WERI-Rb-1 (cell line): ENCODE results near the gene CACNA1A.

Source experiments
- DNase-seq: peaks from one replicate; pipeline ENCODE4 v3.0.0-alpha.2; 2020
- H3K27ac ChIP-seq: fragments of 250-450 bp; sonication (Bioruptor Pico); 2 replicates; pipeline ENCODE4 v1.5.1; 2020; ENCODE audit warnings: mild to moderate bottlenecking, moderate library complexity
- H3K27me3 ChIP-seq: fragments of 250-450 bp; sonication (Bioruptor Pico); 2 replicates; pipeline ENCODE4 v1.5.1; 2021; ENCODE audit warnings: mild to moderate bottlenecking, low read depth, moderate library complexity; ENCODE audit not compliant: insufficient read depth, severe bottlenecking
- H3K36me3 ChIP-seq: fragments of 250-450 bp; sonication (Bioruptor Pico); 2 replicates; pipeline ENCODE4 v1.5.1; 2020; ENCODE audit warnings: mild to moderate bottlenecking, moderate library complexity
- H3K4me3 ChIP-seq: 2 replicates; pipeline ENCODE4 v1.5.1; 2011; ENCODE audit warnings: low read depth, mild to moderate bottlenecking, control low read depth, low read length
- H3K9me3 ChIP-seq: fragments of 250-450 bp; sonication (Bioruptor Pico); 2 replicates; pipeline ENCODE4 v1.5.1; 2021; ENCODE audit warnings: mild to moderate bottlenecking, moderate library complexity; ENCODE audit not compliant: severe bottlenecking
- TF ChIP-seq, protein P1 (sequence below): IDR thresholded peaks from 2 replicates; pipeline ENCODE4 v1.5.1; 2011; ENCODE audit warnings: low read depth, mild to moderate bottlenecking, control low read depth, inconsistent platforms, low read length

CACNA1A gene

DNA sequence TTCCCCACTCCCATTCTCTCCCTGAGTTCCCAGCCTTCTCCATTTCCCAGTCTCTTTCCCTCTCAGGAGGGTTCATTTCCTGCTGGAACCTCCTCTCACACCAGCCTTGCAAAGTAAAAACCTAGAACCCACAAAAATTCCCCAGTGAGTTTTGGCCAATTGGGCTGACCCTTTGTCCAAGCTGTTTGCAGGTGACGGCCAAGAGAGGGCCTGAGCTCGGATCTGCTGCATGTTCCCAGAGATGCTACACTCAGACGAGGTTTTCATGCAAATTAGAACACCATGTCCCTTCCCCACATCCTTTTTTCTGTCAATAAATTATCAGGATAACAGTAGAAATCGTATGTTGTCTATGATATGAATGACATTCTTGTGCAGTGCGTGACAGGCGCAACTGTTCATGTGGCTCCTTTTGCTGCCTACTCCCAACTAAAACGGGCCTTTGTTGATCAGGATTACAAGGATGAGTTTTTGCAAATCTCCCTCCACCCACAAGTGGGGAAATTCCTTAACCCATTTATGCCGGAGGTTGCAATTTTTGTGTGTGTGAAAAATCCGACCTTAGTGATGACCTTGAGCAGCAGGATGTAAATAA, 149.5 kb downstream of the CACNA1A start:
- H3K4me3 ChIP-seq: no peak overlapping the region
- H3K36me3 ChIP-seq: no peaks in the 10 kb centered on the region
- TF ChIP-seq, protein P1, sequence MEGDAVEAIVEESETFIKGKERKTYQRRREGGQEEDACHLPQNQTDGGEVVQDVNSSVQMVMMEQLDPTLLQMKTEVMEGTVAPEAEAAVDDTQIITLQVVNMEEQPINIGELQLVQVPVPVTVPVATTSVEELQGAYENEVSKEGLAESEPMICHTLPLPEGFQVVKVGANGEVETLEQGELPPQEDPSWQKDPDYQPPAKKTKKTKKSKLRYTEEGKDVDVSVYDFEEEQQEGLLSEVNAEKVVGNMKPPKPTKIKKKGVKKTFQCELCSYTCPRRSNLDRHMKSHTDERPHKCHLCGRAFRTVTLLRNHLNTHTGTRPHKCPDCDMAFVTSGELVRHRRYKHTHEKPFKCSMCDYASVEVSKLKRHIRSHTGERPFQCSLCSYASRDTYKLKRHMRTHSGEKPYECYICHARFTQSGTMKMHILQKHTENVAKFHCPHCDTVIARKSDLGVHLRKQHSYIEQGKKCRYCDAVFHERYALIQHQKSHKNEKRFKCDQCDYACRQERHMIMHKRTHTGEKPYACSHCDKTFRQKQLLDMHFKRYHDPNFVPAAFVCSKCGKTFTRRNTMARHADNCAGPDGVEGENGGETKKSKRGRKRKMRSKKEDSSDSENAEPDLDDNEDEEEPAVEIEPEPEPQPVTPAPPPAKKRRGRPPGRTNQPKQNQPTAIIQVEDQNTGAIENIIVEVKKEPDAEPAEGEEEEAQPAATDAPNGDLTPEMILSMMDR: no peak
- H3K9me3 ChIP-seq: peaks cover 4% of the 10 kb centered on the region
- no peak for DNase-seq
- peaks cover 75% of the 10 kb centered on the region for H3K27me3 ChIP-seq
- no peak overlapping the region for H3K27ac ChIP-seq

DNA sequence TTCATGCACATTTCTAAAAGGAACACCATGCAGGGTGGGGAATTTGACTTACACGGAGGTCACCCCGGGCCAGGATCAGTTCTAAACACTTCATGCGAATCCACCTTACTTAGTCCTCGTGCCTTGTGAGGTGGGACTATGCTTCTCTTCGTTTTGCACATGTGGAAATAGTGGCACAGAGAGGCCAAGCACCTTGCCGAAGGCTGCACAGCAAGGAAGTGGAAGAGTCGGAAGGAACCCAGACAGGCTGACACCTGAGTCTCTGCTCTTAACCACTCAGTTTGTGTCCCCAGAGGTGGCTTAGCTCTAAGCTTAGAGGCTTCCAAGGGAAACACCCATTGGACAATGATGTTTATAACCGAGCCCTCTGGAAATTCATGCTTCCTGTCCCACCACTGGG, 150.1 kb downstream of the CACNA1A start:
- H3K9me3 ChIP-seq: peaks cover 4% of the 10 kb centered on the region
- H3K27me3 ChIP-seq: peaks cover 76% of the 10 kb centered on the region
- H3K36me3 ChIP-seq: no peaks in the 10 kb centered on the region
- no peak overlapping the region for H3K27ac ChIP-seq
- TF ChIP-seq, protein P1: no peak
- no peak for DNase-seq
- no peak overlapping the region for H3K4me3 ChIP-seq

DNA sequence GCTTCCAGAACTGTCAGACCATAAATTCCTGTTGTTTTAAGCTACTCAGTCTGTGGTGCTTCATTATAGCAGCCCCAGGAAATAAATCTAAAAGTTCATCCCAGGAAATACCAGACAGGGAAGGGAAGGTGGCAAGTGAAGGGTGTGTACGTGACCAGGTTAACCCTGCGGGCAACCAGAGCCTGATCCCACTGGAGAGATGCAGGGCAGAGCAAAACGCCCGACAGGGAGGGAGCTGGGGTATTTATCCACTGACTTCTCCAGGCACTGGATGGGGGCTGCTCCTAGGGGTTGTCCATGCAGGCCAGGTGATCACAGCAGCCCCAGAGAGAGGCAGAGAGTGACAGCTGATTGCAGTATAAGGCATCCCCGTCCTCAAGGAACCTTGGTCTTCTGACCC, 150.9 kb downstream of the CACNA1A start:
- DNase-seq: no peak
- no peaks in the 10 kb centered on the region for H3K36me3 ChIP-seq
- TF ChIP-seq, protein P1: no peak
- H3K4me3 ChIP-seq: no peak overlapping the region
- peaks cover 71% of the 10 kb centered on the region for H3K27me3 ChIP-seq
- peaks cover 4% of the 10 kb centered on the region for H3K9me3 ChIP-seq
- H3K27ac ChIP-seq: no peak overlapping the region

DNA sequence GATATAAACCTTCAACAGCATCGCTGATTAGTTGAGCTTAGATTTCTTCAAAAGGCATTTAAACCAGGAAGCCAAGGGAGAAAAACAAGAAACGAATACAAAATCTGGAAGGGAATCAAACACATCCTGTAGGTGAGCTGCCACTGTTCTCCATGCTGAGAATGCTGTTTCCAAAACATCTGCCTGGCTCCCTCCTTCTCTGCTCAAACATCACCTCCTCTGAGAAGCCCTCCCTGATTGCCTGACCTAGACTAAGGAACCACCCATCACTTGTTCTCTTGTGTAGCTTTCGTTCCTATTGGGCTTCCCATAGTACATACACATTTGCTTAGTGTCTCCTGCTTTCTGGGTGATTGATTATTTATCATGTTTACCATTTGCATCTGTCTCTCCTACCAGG, 152.7 kb downstream of the CACNA1A start:
- DNase-seq: no peak

DNA sequence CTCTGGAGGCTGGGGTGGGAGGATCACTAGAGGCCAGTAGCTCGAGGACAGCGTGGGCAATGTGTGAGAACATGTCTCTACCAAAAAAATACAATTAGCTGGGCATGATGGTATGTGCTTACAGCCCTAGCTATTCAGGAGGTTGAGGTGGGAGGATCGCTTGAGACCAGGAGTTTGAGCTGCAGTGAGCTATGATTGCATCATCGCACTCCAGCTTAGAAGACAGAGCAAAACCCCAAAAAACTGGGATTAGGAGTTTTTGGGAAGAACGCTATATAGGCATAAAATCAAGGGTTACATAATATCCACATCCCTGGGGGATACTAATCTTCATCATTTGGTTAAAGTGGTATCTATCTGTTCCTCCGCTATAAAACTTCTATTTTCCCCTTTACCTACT, 155.5 kb downstream of the CACNA1A start:
- Histone ChIP-seq H3K27me3 (peaks cover 58% of the 10 kb centered on the region), H3K4me3 (no peak overlapping the region), H3K27ac (no peak overlapping the region), H3K9me3 (peaks cover 9% of the 10 kb centered on the region), H3K36me3 (no peaks in the 10 kb centered on the region)
- no peak for DNase-seq
- TF ChIP-seq, protein P1: no peak

More for the DNA sequence above, 152.7 kb downstream of the CACNA1A start:
- TF ChIP-seq, protein P1: no peak
- peaks cover 66% of the 10 kb centered on the region for H3K27me3 ChIP-seq
- H3K27ac ChIP-seq: no peak overlapping the region
- H3K9me3 ChIP-seq: peaks cover 9% of the 10 kb centered on the region
- H3K36me3 ChIP-seq: no peaks in the 10 kb centered on the region
- no peak overlapping the region for H3K4me3 ChIP-seq

DNA sequence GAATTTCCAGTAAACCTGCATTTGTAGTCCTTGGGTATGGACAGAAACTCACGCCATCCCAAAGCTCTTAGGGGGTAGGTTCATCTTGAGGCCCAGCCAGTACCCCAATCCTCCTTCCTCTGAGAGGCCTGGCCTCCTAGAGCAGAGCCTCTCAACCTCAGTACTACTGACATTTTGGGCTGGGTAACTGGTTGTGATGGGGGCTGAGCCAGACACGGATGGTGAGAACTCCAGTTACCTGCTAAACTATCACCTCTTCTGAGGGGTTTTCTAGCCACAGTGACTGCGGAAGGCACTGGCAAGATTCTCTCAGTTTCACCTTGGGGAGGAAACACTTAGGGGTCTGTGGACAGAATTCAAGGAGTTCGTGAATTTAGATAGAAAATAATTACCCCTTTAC, 156.2 kb downstream of the CACNA1A start:
- no peaks in the 10 kb centered on the region for H3K36me3 ChIP-seq
- H3K27me3 ChIP-seq: peaks cover 56% of the 10 kb centered on the region
- TF ChIP-seq, protein P1: no peak
- no peak for DNase-seq
- no peak overlapping the region for H3K27ac ChIP-seq
- no peak overlapping the region for H3K4me3 ChIP-seq
- H3K9me3 ChIP-seq: peaks cover 9% of the 10 kb centered on the region
